ENCODE data around the gene MTPN.

The MTPN gene

GRCh38 chr7:135981958-135982646 is 4.9 kb upstream of the MTPN start:
- DNase-seq (ENCODE audit: low spot score) = no peak

- DNase-seq (ENCODE audit: low spot score) = peak; percentile 54
Measured at GRCh38 chr7:135980665-135981180, 3.6 kb upstream of the MTPN start.

- peak; percentile 26 for DNase-seq (ENCODE audit: low spot score)
Measured at GRCh38 chr7:135980012-135980551, 2.9 kb upstream of the MTPN start.

- DNase-seq (ENCODE audit: low spot score) = no peak
Measured at GRCh38 chr7:135979471-135980011, 2.4 kb upstream of the MTPN start.

GRCh38 chr7:135978624-135979023 is 1.5 kb upstream of the MTPN start:
- DNase-seq (ENCODE audit: low spot score) = no peak

GRCh38 chr7:135977742-135978066 is 545 bp upstream of the MTPN start:
- no peak for DNase-seq (ENCODE audit: low spot score)

- peak; percentile 27 for DNase-seq (ENCODE audit: low spot score)
Measured at GRCh38 chr7:135976312-135977006, 700 bp downstream of the MTPN start.

- DNase-seq (ENCODE audit: low spot score) = no peak
Measured at GRCh38 chr7:135975166-135975565, 2.0 kb downstream of the MTPN start.

- DNase-seq (ENCODE audit: low spot score) = no peak
Measured at GRCh38 chr7:135974667-135975066, 2.5 kb downstream of the MTPN start.

GRCh38 chr7:135971366-135971725 is 5.8 kb downstream of the MTPN start:
- DNase-seq (ENCODE audit: low spot score) = no peak

GRCh38 chr7:135970682-135971365 is 6.3 kb downstream of the MTPN start:
- DNase-seq (ENCODE audit: low spot score) = no peak

- no peak for DNase-seq (ENCODE audit: low spot score)
Measured at GRCh38 chr7:135970045-135970444, 7.1 kb downstream of the MTPN start.

- DNase-seq (ENCODE audit: low spot score) = no peak
Measured at GRCh38 chr7:135966341-135967043, 10.7 kb downstream of the MTPN start.

GRCh38 chr7:135965602-135966001 is 11.6 kb downstream of the MTPN start:
- no peak for DNase-seq (ENCODE audit: low spot score)

GRCh38 chr7:135964791-135965190 is 12.4 kb downstream of the MTPN start:
- no peak for DNase-seq (ENCODE audit: low spot score)

- no peak for DNase-seq (ENCODE audit: low spot score)
Measured at GRCh38 chr7:135964274-135964673, 12.9 kb downstream of the MTPN start.

- DNase-seq (ENCODE audit: low spot score) = no peak
Measured at GRCh38 chr7:135962802-135963201, 14.4 kb downstream of the MTPN start.

GRCh38 chr7:135960709-135961451 is 16.3 kb downstream of the MTPN start:
- DNase-seq (ENCODE audit: low spot score) = no peak

- no peak for DNase-seq (ENCODE audit: low spot score)
Measured at GRCh38 chr7:135959646-135960363, 17.4 kb downstream of the MTPN start.

- no peak for DNase-seq (ENCODE audit: low spot score)
Measured at GRCh38 chr7:135958173-135958572, 19.0 kb downstream of the MTPN start.

GRCh38 chr7:135957627-135958026 is 19.5 kb downstream of the MTPN start:
- DNase-seq (ENCODE audit: low spot score) = no peak
